HL-60/S4 treated with phorbol 12-myristate 13-acetate at 8.2 ng/mL for 4 days and 3 days (cell line): Measurements from ENCODE around the gene CDK18.

Source experiments
- in situ Hi-C: fragments of 300-500 bp; cut with MboI; formaldehyde crosslinking; loops from 2 replicates; pipeline ENCODE4 v1.15.0; 2022; ENCODE audit warnings: low sequenced_read_pairs

The CDK18 gene

DNA sequence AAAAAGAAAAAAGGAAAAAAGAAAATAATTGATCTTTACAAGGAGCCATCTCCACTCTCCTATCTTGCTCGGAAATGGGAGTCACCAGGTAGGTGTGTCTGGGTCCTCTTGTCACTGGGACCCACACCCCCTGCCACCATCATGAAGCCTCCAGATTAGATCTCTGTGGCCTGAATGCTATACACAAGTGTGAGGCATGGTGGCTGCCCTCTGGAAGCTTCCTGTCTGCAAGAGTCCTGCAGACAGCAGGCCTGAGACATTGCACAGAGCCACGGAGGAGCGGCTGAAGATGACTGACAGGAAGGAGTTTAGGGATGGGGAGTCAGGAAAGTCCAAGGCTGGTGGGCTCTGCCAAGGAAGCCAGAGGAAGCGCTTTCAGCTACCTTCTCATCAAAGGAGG, 16.2 kb downstream of the CDK18 start:
- in situ Hi-C loops = loop anchor here (5.0 to 10.0 kb wide), 3 partner anchors 33 to 194 kb away; partner anchors contain the start of gene KLHDC8A

DNA sequence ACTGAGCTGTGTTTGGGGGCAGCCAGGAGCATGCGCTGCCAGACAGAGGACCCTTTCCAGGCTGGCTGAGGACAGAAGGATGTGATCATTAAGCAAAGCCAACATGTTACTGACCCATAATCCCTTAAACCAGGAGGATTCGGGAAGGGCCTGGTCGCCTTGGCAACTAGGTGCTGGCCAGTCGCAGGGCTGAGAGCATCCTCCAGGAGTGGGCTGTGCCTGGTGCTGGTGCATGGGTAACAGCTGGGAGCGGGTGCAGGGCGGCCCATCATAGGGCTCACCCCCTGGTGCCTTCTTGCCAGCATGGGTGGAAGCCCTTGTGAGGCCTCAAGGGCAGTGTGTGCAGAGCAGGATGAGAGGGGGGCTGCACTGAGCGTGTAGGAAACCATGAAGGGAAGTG, 17.2 kb downstream of the CDK18 start:
- in situ Hi-C loops = loop anchor here (5.0 to 10.0 kb wide), 3 partner anchors 34 to 193 kb away; partner anchors contain the start of gene KLHDC8A

DNA sequence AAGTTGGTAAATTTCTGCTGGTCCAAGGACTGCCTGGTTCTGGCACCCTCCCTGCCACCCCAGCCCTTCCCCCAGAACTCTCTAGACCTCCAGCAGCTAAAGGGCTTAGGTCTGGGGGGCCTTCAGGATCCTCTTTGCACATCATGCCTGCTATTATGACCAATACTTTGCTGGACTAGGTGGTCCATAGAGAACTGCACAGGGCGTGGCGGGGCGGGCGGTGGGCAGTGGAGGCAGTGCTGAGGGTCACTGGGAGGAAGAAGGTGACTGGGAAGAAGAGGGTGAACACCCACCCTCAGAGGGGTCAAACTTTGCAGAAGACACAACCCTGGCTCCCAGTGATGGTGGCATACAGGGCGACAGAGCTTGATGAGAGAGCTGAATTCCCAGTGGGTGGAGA, 18.2 kb downstream of the CDK18 start:
- in situ Hi-C loops = loop anchor here (5.0 to 10.0 kb wide), 3 partner anchors 35 to 192 kb away; partner anchors contain the start of gene KLHDC8A

DNA sequence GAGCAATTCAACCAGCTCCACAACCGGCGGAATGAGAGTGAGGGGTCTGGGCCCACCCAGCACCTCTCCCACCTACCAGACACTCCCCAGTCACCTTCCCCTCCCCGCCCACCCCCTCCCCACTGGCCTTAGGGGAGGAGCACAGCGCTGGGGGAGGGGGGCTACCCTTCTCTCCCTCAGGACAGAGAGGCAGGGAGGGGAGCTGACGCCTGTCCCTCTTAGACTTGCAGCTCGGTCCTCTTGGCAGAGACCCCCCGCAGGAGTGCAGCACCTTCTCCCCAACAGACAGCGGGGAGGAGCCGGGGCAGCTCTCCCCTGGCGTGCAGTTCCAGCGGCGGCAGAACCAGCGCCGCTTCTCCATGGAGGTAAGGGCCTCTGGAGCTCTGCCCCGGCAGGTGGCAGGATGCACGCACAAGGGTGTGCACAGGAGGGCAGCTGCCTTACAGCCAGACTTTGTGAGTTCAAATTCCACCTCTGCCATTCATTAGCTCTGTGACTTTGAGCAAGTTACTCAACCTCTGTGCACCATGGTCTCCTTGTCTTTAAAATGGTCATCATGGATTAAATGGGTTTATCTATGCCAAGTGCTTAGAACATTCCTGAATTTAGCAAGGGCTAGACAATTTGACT, 18.9 kb downstream of the CDK18 start:
- in situ Hi-C loops = loop anchor here (5.0 to 10.0 kb wide), 3 partner anchors 36 to 191 kb away; partner anchors contain the start of gene KLHDC8A

DNA sequence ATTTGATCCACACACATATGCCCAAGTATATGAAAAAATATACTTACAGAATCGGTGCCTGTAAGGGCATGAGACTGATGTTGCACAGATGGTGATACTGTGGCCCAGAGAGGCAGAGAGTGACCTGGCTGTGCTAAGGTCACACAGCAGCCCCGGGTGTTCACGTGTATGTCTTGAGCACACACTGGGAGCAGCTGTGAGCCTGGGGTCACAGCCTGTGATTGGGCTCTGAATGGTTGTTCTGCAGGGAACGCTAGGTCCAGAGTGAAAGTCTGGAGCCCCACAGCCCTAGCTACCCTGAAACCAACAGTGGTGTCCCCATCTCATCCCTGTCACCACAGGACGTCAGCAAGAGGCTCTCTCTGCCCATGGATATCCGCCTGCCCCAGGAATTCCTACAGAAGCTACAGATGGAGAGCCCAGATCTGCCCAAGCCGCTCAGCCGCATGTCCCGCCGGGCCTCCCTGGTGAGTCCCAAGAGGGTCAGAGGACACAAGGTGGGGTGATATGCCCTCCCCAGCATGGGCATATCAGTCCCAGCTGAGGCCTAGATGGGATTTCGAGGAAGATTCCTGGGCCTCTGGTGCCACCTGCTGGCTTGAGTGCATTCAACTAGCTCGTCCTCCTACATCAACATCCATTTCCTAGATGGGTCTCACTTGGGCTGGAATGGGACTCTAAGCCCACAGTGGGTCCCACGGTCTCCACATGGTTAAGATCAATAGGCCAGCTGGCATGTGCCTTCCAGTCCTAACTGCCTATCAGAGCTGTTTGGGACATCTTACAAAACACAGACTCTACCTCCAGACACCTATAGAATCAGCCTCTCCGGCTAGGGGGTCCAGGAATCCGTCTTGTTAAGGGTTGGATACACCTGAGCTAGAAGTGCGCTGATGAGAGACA, 19.7 kb downstream of the CDK18 start:
- in situ Hi-C loops = loop anchor here (5.0 to 10.0 kb wide), 3 partner anchors 37 to 191 kb away; partner anchors contain the start of gene KLHDC8A

DNA sequence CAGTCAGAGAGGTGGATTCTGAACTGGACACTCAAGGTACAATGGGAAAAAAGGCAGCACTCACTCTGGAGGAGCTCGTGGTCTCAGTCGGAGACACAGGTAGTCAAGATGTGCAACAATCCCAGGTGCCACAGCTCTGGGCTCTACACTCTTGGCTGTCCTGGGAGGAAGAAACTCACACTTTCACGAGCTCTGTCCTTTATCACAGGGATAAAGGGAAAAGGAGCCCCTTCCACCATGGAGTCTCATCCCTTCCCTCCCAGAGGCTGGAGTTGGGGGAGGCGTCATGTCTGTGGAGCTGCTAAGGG, 20.3 kb downstream of the CDK18 start:
- in situ Hi-C loops = loop anchor here (5.0 to 10.0 kb wide), 3 partner anchors 37 to 190 kb away; partner anchors contain the start of gene KLHDC8A

DNA sequence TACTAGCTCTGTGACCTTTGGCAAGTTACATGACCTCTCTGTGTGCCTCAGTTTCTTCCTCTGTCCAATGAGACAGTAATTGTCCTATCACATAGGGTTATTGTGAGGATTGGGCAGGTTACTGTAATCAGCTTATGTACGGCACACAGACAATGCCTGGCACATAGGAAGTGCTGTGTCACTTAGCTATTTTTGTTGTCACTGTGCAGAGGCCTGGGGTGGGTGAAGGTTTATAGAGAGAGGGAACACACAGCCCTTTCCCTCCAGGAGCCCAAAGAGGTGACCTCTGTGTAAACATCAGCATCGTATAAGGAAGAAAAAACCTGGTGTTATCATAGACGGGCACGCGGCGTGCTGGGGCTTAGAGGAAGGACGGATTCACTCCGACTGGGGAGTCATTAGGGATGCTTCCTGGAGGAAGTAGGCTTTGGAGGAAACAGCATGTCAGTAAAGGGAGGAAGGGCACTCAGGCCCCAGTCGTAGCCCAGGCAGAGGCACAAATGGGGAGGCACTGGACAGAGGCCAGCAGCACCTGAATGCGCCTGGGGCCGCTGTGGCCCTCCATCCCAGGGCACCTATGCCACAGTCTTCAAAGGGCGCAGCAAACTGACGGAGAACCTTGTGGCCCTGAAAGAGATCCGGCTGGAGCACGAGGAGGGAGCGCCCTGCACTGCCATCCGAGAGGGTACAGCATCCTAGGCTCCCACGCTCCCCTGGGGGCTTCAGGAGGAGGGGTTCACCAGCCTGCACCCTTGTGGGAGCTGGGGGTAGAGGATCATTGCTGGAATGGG, 21.2 kb downstream of the CDK18 start:
- in situ Hi-C loops = loop anchor here (10.0 kb wide), 2 partner anchors 171 to 189 kb away; partner anchors contain the start of gene KLHDC8A

DNA sequence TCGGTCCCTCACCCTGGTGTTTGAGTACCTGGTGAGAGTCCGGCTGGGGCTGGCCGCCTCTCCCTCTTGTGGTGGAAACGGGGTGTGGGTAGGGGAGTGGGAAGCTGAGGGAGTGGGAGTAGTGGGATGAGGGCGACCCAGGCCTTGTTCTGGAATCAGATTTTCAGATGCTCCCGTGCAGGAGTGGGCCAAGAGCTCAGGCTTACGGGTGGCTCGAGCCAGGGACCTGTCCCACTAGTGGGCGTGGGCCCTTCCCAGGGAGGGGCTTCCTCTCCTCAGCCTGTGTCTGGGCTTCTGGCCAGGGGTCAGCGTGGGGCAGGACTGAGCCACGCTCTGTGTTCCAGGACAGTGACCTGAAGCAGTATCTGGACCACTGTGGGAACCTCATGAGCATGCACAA, 22.0 kb downstream of the CDK18 start:
- in situ Hi-C loops = loop anchor here (10.0 kb wide), 2 partner anchors 172 to 188 kb away; partner anchors contain the start of gene KLHDC8A

DNA sequence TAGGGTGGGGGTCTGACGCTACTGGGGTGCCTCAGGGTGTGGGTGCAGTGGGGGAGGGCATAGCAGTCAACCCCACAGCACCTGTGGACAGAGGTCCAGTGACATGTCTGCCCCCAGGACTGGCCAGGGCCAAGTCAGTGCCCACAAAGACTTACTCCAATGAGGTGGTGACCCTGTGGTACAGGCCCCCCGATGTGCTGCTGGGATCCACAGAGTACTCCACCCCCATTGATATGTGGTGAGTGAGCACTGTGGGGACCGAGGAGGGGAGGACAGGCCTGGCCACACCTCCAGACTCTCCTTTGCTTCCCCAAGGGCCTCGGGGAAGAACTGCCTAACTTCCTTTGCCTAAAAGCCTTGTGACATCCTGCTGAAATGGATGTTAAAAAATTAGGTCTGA, 23.5 kb downstream of the CDK18 start:
- in situ Hi-C loops = loop anchor here (10.0 kb wide), 2 partner anchors 173 to 187 kb away; partner anchors contain the start of gene KLHDC8A

DNA sequence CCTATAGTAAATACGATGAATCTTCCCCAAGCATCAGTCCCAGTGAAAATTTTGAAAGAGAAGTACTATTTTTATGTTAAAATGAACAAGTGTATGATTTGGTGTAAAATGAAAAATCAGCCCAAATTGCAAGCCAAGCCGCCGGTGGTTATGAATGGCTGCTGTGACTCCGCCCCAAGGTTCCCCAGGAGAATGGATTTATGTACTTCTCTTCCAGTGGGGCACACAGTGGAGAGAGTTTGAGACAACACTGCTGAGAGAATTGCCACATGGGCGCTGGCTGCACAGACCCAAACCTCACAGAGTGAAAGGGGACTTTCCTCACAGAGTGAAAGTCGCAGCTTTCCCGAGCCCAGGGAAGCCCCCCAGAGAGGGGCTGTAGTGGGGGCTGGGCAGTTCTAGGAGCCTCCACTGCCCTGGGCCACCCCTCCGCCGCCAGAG, 24.0 kb downstream of the CDK18 start:
- in situ Hi-C loops = loop anchor here (10.0 kb wide), 2 partner anchors 174 to 186 kb away; partner anchors contain the start of gene KLHDC8A

DNA sequence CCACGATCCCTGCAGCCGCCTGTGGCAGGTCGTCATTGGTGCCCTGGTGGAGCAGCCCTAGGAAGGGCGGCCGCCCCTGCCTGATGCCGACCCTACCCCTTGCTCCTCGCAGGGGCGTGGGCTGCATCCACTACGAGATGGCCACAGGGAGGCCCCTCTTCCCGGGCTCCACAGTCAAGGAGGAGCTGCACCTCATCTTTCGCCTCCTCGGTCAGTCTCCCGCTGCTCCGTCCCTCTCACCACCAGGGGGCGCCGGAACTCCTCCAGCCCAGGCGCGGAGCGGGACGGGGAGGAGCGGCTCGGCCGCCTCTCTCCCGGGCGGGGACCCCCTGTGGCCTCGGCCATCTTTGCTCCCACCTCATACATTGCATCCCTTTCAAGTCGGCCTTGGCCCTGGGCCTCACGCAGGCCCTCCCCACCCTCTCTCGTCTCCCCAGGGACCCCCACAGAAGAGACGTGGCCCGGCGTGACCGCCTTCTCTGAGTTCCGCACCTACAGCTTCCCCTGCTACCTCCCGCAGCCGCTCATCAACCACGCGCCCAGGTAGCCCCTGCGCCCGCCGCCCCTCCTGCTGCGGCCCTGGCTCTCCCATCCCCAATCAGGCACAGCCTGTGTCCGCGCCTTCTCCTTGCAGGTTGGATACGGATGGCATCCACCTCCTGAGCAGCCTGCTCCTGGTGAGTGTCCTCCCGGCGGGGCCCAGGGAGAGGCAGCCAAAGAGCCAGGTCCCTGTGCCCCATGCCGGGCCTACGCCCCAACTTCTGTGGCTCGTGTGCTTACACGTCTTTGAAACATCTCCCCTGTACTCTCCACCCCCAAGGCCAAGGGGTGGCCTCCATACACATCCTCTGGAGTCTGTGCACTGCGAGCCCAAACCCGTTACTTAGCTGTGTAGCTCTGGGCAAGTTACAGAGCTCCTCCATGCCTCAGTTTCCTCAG, 24.7 kb downstream of the CDK18 start:
- in situ Hi-C loops = loop anchor here (10.0 kb wide), 2 partner anchors 174 to 186 kb away; partner anchors contain the start of gene KLHDC8A

DNA sequence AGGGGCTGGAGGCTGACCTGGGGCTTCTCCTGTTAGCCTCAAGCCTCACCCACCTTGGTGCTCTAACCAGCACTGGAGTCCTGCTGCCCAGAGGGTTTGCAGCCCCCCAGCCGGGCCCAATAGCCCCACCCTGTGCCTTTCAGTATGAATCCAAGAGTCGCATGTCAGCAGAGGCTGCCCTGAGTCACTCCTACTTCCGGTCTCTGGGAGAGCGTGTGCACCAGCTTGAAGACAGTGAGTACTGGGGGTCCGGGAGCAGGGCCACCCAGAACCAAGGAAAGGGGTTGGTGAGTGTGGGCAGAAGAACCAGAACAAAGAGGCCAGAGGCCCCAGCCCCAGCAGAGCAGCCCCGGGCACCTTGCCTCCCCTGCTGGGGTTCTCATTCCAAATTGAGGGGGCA, 25.6 kb downstream of the CDK18 start:
- in situ Hi-C loops = no loop called here

DNA sequence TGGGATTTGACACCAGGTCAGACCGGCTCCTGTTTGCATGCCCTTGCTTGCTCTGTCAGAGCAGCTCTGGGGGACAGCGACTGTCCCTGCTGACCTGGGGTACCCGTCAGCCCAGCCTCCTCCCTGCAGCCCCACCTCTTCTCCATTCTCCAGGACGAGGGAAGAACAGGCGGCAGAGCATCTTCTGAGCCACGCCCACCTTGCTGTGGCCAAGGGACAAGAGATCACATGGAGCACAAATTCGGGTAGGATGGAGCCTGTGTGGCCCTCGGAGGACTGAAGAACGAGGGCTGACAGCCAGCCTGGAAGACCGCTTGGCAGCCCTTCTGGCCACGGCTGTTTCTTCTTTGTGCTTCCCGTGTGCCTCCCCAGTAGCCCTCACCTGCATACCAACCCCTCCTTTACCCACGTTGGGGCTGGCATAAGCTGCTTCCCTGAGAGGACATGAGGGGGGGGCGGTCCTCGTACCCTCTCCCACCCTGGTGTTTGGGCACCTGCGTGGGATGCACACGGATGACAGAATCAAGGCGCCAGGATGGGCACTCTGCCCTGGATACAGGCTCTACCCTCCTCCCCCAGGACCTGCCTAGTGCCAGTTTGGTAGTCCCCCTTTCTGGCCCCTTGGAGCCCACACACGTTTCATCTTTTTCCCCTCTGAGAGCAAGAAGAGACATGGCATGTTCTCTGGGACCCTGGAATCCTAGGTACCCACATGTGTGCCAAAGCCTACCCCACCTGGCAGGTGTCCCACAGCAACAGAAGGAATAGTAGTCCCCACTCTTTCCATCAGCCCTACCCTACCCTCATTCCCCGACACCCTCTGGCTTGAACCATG, 26.9 kb downstream of the CDK18 start:
- in situ Hi-C loops = no loop called here

DNA sequence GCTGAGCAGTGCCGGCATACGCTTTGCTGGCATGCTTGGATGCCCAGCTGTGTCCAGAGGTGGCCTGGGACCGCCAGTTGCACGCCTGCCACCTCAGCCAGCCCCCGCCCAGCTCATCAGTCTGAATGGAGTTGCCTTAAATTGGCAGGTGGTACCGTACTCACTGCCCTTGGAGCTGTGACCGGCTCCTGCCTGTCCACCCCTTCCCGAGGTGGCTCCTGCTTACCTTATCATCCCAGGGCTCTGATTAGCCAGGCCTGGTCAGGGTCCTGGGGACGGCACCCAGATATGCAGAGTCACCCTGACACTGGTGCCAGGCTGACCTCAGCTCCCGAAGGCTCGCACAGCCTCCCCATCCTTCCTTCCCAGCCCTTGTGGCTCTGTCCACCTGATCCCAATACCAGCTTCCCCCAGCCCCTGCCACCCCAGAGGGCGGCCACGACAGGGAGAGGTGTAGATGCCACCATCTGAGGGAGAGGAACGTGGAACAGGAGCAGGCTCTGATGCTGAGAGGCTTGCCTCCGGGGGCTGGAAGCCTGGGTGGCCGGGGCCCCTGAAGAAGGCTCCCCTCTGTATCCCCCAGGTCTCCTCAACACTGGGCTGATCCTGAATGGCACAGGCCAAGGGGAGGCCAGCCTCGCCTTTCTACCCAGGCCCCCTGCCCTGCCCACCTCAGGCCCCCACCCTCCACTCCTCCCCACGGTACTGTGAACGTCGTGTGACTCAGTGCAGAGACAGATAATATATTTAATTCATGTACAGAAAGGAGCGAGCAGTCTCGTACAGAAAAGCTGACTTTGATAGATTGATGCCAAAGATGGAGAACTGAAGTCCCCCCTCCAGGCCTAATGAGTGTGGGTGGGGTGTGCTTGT, 27.8 kb downstream of the CDK18 start:
- in situ Hi-C loops = no loop called here

DNA sequence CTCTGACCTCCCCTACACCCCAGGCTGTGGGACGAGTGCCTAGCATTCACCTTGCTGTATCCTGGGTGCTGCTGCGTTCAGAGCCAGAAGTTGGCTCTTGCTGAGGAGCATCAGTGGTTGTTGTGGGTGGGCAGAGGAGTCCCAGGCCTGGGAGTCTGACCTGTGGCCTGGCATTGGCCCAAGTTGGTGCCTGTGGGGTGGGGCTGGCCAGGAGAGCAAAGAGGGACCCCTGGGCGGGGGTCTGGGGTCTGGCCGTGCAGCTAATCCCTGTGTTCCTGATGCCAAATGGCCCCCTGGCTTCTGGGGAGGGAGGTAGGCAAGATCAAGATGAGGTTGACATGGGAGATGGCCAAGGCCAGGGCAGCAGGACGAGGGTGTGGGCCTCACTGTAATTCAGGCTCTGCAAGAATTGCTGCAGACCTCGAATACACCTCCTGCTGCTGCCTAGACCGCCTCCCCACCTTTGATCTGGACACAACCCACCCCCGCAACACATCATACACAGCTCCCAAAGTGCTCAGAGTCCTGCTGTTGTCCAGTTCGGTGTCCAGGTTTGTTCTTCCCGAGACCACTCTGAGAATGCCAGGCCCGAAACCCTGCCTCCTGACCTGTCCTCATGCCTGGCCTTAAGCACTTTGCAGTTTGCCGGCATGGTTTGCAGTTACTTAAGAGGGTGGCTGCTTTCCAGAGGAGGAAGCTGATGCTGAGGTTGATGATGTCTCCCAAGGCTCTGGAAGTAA, 28.7 kb downstream of the CDK18 start:
- in situ Hi-C loops = no loop called here

DNA sequence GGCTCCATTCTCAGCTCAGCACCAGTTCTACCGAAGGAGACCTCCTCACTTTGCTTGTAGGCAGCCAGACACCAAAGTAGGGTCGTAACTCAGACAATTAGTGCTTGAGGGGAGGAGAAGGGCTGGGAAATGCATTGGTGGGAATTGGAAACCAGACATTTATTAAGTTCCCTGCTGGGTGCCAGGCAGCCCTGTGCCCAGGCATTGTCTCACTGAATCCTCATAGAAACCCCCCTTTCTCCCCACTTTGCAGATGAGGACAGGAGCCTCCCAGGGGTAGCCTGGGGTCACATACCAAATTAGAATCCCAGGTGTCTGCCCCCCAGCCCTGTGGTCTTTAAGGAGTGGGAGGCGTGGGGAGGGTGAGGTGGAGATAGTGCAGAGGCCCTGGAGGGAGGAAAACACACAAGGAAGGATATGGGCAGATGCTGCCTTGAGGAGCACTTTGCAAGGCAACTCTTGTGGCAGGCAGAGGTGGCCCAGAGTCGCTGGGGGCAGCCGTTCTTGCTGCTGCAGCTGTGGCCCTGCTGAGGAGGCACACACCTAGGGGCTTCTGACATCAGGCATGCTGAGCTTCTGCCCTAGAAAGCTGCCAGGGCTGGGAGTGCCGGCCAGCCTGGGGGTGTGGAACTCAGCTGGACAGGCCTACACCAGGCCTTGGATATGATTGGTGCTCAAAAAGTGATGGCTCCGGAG, 29.4 kb downstream of the CDK18 start:
- in situ Hi-C loops = no loop called here
